H1 (cell line): Measurements from ENCODE around the gene PRDM5. TPM values are rescaled to one million over a fixed set of nuclear protein-coding genes. Genes with fewer than 3 reads are reported as not detected.

ENCODE experiments used
- CTCF ChIA-PET: fragments of 300-600 bp; sonication (Branson Sonifier 250); formaldehyde crosslinking; loops from one replicate; lab custom pipeline; 2021; ENCODE audit not compliant: partially characterized antibody; lab: Charles Lee
- POLR2A ChIA-PET: fragments of 300-600 bp; sonication (Branson Sonifier 250); formaldehyde crosslinking; loops from one replicate; lab custom pipeline; 2021; ENCODE audit warnings: inconsistent platforms; ENCODE audit not compliant: partially characterized antibody; lab: Charles Lee
- DNase-seq, 2 experiments: peaks; one replicate each; pipeline versions ENCODE4 v3.0.0 to v3.0.0-alpha.2; 2010 to 2022; ENCODE audit warnings: low spot score in 2 of 2, low read depth in 1 of 2, mixed read lengths in 1 of 2
- FAIRE-seq: peaks from 2 replicates; lab custom pipeline; 2011; peaks lifted over from hg19 to GRCh38; lab: Jason Lieb, UNC
- H2AFZ ChIP-seq: 2 replicates; pipeline ENCODE4 v1.8.1; 2012; ENCODE audit warnings: low read length, inconsistent platforms
- H2AK5ac ChIP-seq: 2 replicates; pipeline ENCODE4 v1.6.1; 2013; ENCODE audit warnings: low read depth, low read length
- H2BK120ac ChIP-seq: replicated peaks from 2 replicates; pipeline ENCODE3; 2013; ENCODE audit warnings: low read depth, low read length, inconsistent platforms
- H2BK12ac ChIP-seq: 2 replicates; pipeline ENCODE4 v1.6.1; 2013; ENCODE audit warnings: low read depth, low read length
- H2BK15ac ChIP-seq: 2 replicates; pipeline ENCODE4 v1.6.1; 2013; ENCODE audit warnings: low read length
- H2BK20ac ChIP-seq: 2 replicates; pipeline ENCODE4 v1.6.1; 2013; ENCODE audit warnings: low read length
- H2BK5ac ChIP-seq: 2 replicates; pipeline ENCODE4 v1.6.1; 2013; ENCODE audit warnings: low read depth, low read length
- H3K14ac ChIP-seq: 2 replicates; pipeline ENCODE4 v1.6.1; 2013; ENCODE audit warnings: inconsistent platforms; ENCODE audit not compliant: insufficient read length
- H3K18ac ChIP-seq: 2 replicates; pipeline ENCODE4 v1.6.1; 2013; ENCODE audit warnings: low read length; ENCODE audit errors: extremely low read depth
- H3K23ac ChIP-seq: 2 replicates; pipeline ENCODE4 v1.6.1; 2013; ENCODE audit warnings: inconsistent platforms; ENCODE audit not compliant: insufficient read length
- H3K23me2 ChIP-seq: 2 replicates; pipeline ENCODE4 v1.6.1; 2013; ENCODE audit warnings: low read depth, low read length
- H3K27ac ChIP-seq: 2 replicates; pipeline ENCODE4 v1.6.1; 2011; ENCODE audit warnings: low read depth, low read length, inconsistent platforms
- H3K27me3 ChIP-seq, 4 experiments: replicated peaks in 1 of 4; 1 replicate in 1 of 4; 2 replicates in 3 of 4; pipeline versions ENCODE4 v1.6.1 to v1.8.1; 2011 to 2013; ENCODE audit warnings: low read length in 3 of 4, mild to moderate bottlenecking in 3 of 4, inconsistent platforms in 2 of 4, mixed read lengths in 2 of 4, moderate library complexity in 1 of 4; ENCODE audit not compliant: control insufficient read depth in 3 of 4, insufficient read depth in 3 of 4; ENCODE audit errors: extremely low read depth in 1 of 4
- H3K36me3 ChIP-seq, 4 experiments: 2 replicates each; pipeline versions ENCODE4 v1.6.1 to v1.8.1; 2011 to 2013; ENCODE audit warnings: mild to moderate bottlenecking in 4 of 4, low read length in 3 of 4, moderate library complexity in 2 of 4, control low read depth in 1 of 4, inconsistent platforms in 1 of 4; ENCODE audit not compliant: insufficient read depth in 4 of 4, control insufficient read depth in 2 of 4
- H3K4ac ChIP-seq: replicated peaks from 2 replicates; pipeline ENCODE3; 2013; ENCODE audit warnings: low read length, low read depth, mixed read lengths, inconsistent platforms; ENCODE audit not compliant: insufficient read length
- H3K4me1 ChIP-seq, 4 experiments: replicated peaks in 1 of 4; 1 replicate in 1 of 4; 2 replicates in 3 of 4; pipeline versions ENCODE4 v1.6.1 to v1.8.1; 2011 to 2013; ENCODE audit warnings: low read length in 3 of 4, inconsistent platforms in 2 of 4, mixed read lengths in 1 of 4; ENCODE audit not compliant: insufficient read depth in 4 of 4, control insufficient read depth in 3 of 4
- H3K4me2 ChIP-seq, 2 experiments: 2 replicates each; pipeline versions ENCODE4 v1.6.1 to v1.8.1; 2011 to 2013; ENCODE audit warnings: low read depth in 2 of 2, low read length in 2 of 2, control low read depth in 1 of 2, inconsistent platforms in 1 of 2, mild to moderate bottlenecking in 1 of 2; ENCODE audit not compliant: insufficient read depth in 1 of 2
- H3K4me3 ChIP-seq, 4 experiments: fragments of 200-600, 300-600 bp in 1 of 4; sonication (generic), shearing (Covaris generic), sonication (Bioruptor Twin) in 1 of 4; 2 replicates each; pipeline versions ENCODE4 v1.5.1 to v1.8.1; 2011 to 2016; ENCODE audit warnings: low read length in 4 of 4, low read depth in 3 of 4, control low read depth in 2 of 4, inconsistent platforms in 2 of 4, mild to moderate bottlenecking in 2 of 4, mixed read lengths in 1 of 4, moderate library complexity in 1 of 4; ENCODE audit not compliant: insufficient read depth in 2 of 4; ENCODE audit errors: extremely low read depth in 1 of 4
- H3K56ac ChIP-seq: replicated peaks from 2 replicates; pipeline ENCODE3; 2013; ENCODE audit warnings: low read depth, mild to moderate bottlenecking, mixed read lengths, low read length, inconsistent platforms; ENCODE audit not compliant: insufficient read length
- H3K79me1 ChIP-seq: 2 replicates; pipeline ENCODE4 v1.6.1; 2013; ENCODE audit warnings: low read depth, low read length, control low read depth
- H3K79me2 ChIP-seq, 2 experiments: 2 replicates each; pipeline versions ENCODE4 v1.6.1 to v1.8.1; 2012 to 2013; ENCODE audit warnings: low read length in 2 of 2, mild to moderate bottlenecking in 2 of 2, inconsistent platforms in 1 of 2; ENCODE audit not compliant: insufficient read depth in 2 of 2, control insufficient read depth in 1 of 2
- H3K9ac ChIP-seq, 4 experiments: replicated peaks in 1 of 4; 1 replicate in 1 of 4; 2 replicates in 3 of 4; pipeline versions ENCODE4 v1.6.1 to v1.8.1; 2011 to 2013; ENCODE audit warnings: low read depth in 3 of 4, low read length in 3 of 4, control low read depth in 2 of 4, mild to moderate bottlenecking in 2 of 4, moderate library complexity in 2 of 4, inconsistent platforms in 1 of 4; ENCODE audit errors: extremely low read depth in 1 of 4
- H3K9me3 ChIP-seq, 2 experiments: 2 replicates each; pipeline versions ENCODE4 v1.6.1 to v1.8.1; 2012 to 2013; ENCODE audit warnings: mild to moderate bottlenecking in 2 of 2, moderate library complexity in 2 of 2, control low read depth in 1 of 2, inconsistent platforms in 1 of 2, low read depth in 1 of 2, low read length in 1 of 2, mixed read lengths in 1 of 2; ENCODE audit not compliant: insufficient read depth in 2 of 2
- H4K20me1 ChIP-seq, 2 experiments: replicated peaks in 1 of 2; 2 replicates each; pipeline versions ENCODE3 to v1.8.1; 2011 to 2013; ENCODE audit warnings: inconsistent platforms in 2 of 2, low read length in 2 of 2, mild to moderate bottlenecking in 1 of 2; ENCODE audit not compliant: insufficient read depth in 2 of 2, control insufficient read depth in 1 of 2
- H4K5ac ChIP-seq: 2 replicates; pipeline ENCODE4 v1.6.1; 2013; ENCODE audit warnings: low read length, low read depth, mixed read lengths, inconsistent platforms; ENCODE audit not compliant: insufficient read length
- H4K8ac ChIP-seq: 2 replicates; pipeline ENCODE4 v1.8.0; 2013; ENCODE audit warnings: mild to moderate bottlenecking, moderate library complexity, low read length, inconsistent platforms; ENCODE audit not compliant: insufficient read depth; ENCODE audit errors: extremely low read depth
- H4K91ac ChIP-seq: replicated peaks from 2 replicates; pipeline ENCODE3; 2013; ENCODE audit warnings: low read length, mixed read lengths, inconsistent platforms; ENCODE audit not compliant: insufficient read length
- BACH1 ChIP-seq: IDR thresholded peaks from 2 replicates; pipeline ENCODE4 v1.6.1; 2012; ENCODE audit warnings: low read length, improper control_type of control experiment
- CEBPB ChIP-seq: IDR thresholded peaks from 2 replicates; pipeline ENCODE4 v1.6.1; 2012; ENCODE audit warnings: low read depth, low read length
- KDM1A ChIP-seq: fragments of 200-600, 300-600 bp; sonication (generic); IDR thresholded peaks from 2 replicates; pipeline ENCODE4 v1.7.1; 2016; ENCODE audit warnings: mild to moderate bottlenecking, low read length, borderline replicate concordance
- KDM5A ChIP-seq: fragments of 200-600 bp; IDR thresholded peaks from 2 replicates; pipeline ENCODE4 v1.7.1; 2012; ENCODE audit warnings: mild to moderate bottlenecking, low read length, inconsistent platforms, mixed read lengths
- NANOG ChIP-seq: IDR thresholded peaks from 2 replicates; pipeline ENCODE4 v1.6.1; 2011; ENCODE audit warnings: low read length, low read depth, mild to moderate bottlenecking, inconsistent platforms; ENCODE audit not compliant: insufficient read depth, poor library complexity, severe bottlenecking
- SP1 ChIP-seq: IDR thresholded peaks from 2 replicates; pipeline ENCODE4 v1.6.1; 2011; ENCODE audit warnings: low read depth, low read length
- polyA plus RNA-seq, 7 experiments: library from polyadenylated mRNA; depleted of rRNA in 3 of 7; stranded (reverse) in 5 of 7; unstranded in 2 of 7; fragments of >200 nt in 5 of 7; fragments of 200-250 nt in 2 of 7; gene quantifications; 1 replicate in 5 of 7; 2 replicates in 1 of 7; 4 replicates in 1 of 7; pipeline versions ENCODE4 v1.2.1 to v1.2.3, GENCODE V29; 2011 to 2013; ENCODE audit warnings: missing spikeins in 2 of 7, mixed read lengths in 2 of 7
- total RNA-seq: library from RNA; stranded (reverse); fragmentation: NEBNext Ultra II Directional; extraction: Animal tissue kit (Norgen Biotek cat#: 25700); gene quantifications from 2 replicates; pipeline ENCODE4 v1.2.1, GENCODE V29; 2021

The PRDM5 gene
- total and polyA plus RNA-seq, 2 of the 8 experiments (the other 6 are each of a cell fraction or from before 2014, with no cell fraction given): 8.2 to 23.4 TPM

DNA sequence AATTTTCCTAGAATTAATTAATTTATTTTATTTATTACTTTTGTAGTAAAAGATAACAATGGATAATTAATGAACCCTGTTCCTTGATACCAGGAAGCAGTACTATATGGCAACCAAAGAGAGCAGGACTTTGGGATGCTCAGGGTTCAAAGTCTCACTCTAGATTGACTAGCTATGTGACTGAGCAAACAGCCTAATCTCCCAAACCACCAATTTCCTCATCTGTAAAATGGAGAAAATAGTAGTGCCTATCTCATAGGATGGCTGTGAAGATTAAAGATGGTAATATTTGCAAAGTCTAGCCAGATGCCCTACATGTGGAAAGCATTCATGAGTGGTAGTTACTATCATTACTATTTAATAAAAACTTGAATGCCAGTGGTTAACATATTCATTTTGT, 97.6 kb downstream of the PRDM5 start:
- no peak overlapping the region for H3K27ac ChIP-seq
- H3K9me3 ChIP-seq: no peaks in the 10 kb centered on the region
- H2BK15ac ChIP-seq: no peak overlapping the region
- H4K5ac ChIP-seq: no peak overlapping the region
- no peaks in the 10 kb centered on the region for H3K27me3 ChIP-seq
- H2AFZ ChIP-seq: no peak overlapping the region
- no peak overlapping the region for H4K8ac ChIP-seq
- POLR2A ChIA-PET: no interaction called here
- no peak overlapping the region for H2BK120ac ChIP-seq
- H3K18ac ChIP-seq: no peak overlapping the region
- H2AK5ac ChIP-seq: no peak overlapping the region
- no peak overlapping the region for H3K4me2 ChIP-seq
- H3K4me1 ChIP-seq: peaks cover 0 to 2% (median 0%) of the 10 kb centered on the region in 4 experiments; a peak in 1 of 7 replicates
- H3K36me3 ChIP-seq: no peaks in the 10 kb centered on the region
- H3K79me2 ChIP-seq: no peaks in the 10 kb centered on the region
- no peak overlapping the region for H2BK12ac ChIP-seq
- FAIRE-seq (no peak), DNase-seq (no peak)
- H4K91ac ChIP-seq: no peak overlapping the region
- TF ChIP-seq CEBPB (no peak), KDM5A (no peak), SP1 (no peak), BACH1 (no peak), NANOG (no peak), KDM1A (no peak)
- no peak overlapping the region for H2BK5ac ChIP-seq
- no peaks in the 10 kb centered on the region for H3K79me1 ChIP-seq
- no peak overlapping the region for H3K9ac ChIP-seq
- CTCF ChIA-PET: no interaction called here
- no peak overlapping the region for H3K14ac ChIP-seq
- H3K4ac ChIP-seq: no peak overlapping the region
- no peak overlapping the region for H2BK20ac ChIP-seq
- no peaks in the 10 kb centered on the region for H3K23me2 ChIP-seq
- H4K20me1 ChIP-seq: peaks cover 0 to 2% of the 10 kb centered on the region in 2 experiments
- H3K23ac ChIP-seq: no peak overlapping the region
- H3K4me3 ChIP-seq: no peak overlapping the region
- H3K56ac ChIP-seq: no peak overlapping the region
